Liver (tissue), 9 donors: ENCODE measurements around the gene GMDS. TPM values are rescaled to one million over a fixed set of nuclear protein-coding genes. Genes with fewer than 3 reads are reported as not detected.

ENCODE experiments used
- DNase-seq: peaks from one replicate; pipeline ENCODE4 v3.0.0-alpha.2; 2017; ENCODE audit warnings: low spot score
- H3K27ac ChIP-seq, 2 donors: one replicate each; pipeline ENCODE4 v1.7.0; 2013; ENCODE audit warnings: inconsistent platforms in 2 of 2, low read length in 2 of 2, control low read depth in 1 of 2, low read depth in 1 of 2, mild to moderate bottlenecking in 1 of 2
- H3K27me3 ChIP-seq, 4 donors: one replicate each; pipeline versions ENCODE4 v1.6.1 to v1.7.0; 2013; ENCODE audit warnings: low read length in 3 of 4, inconsistent platforms in 1 of 4, mild to moderate bottlenecking in 1 of 4, moderate library complexity in 1 of 4; ENCODE audit not compliant: control insufficient read depth in 4 of 4, insufficient read depth in 4 of 4
- H3K36me3 ChIP-seq, 4 donors: one replicate each; pipeline versions ENCODE4 v1.6.1 to v1.7.0; 2013; ENCODE audit warnings: low read length in 3 of 4, mild to moderate bottlenecking in 3 of 4, low read depth in 1 of 4, moderate library complexity in 1 of 4; ENCODE audit not compliant: control insufficient read depth in 4 of 4, insufficient read depth in 3 of 4
- H3K4me1 ChIP-seq, 4 donors: one replicate each; pipeline versions ENCODE4 v1.6.1 to v1.7.0; 2013; ENCODE audit warnings: low read length in 3 of 4, mild to moderate bottlenecking in 3 of 4, moderate library complexity in 1 of 4; ENCODE audit not compliant: control insufficient read depth in 4 of 4, insufficient read depth in 4 of 4
- H3K4me3 ChIP-seq, 3 donors: one replicate each; pipeline versions ENCODE4 v1.6.1 to v1.7.0; 2013; ENCODE audit warnings: low read length in 3 of 3, control low read depth in 1 of 3, low read depth in 1 of 3, mild to moderate bottlenecking in 1 of 3
- H3K9ac ChIP-seq, 2 donors: one replicate each; pipeline ENCODE4 v1.7.0; 2013; ENCODE audit warnings: low read length in 2 of 2, mild to moderate bottlenecking in 2 of 2, moderate library complexity in 2 of 2, control low read depth in 1 of 2, low read depth in 1 of 2
- H3K9me3 ChIP-seq, 4 donors: one replicate each; pipeline versions ENCODE4 v1.6.1 to v1.7.0; 2013; ENCODE audit warnings: low read length in 3 of 4; ENCODE audit not compliant: control insufficient read depth in 4 of 4
- FOXA2 ChIP-seq: IDR thresholded peaks from 2 replicates; pipeline ENCODE4 v1.6.1; 2016; ENCODE audit warnings: antibody characterized with exemption
- GABPA ChIP-seq, 2 donors: IDR thresholded peaks in 1 of 2; conservative IDR thresholded peaks in 1 of 2; 2 replicates each; pipeline ENCODE4 v1.6.1; 2016; ENCODE audit warnings: antibody characterized with exemption in 2 of 2, mild to moderate bottlenecking in 1 of 2, moderate library complexity in 1 of 2
- HNF4A ChIP-seq, 2 donors: conservative IDR thresholded peaks; 2 replicates each; pipeline ENCODE4 v1.6.1; 2016; ENCODE audit warnings: antibody characterized with exemption in 2 of 2, mild to moderate bottlenecking in 2 of 2
- JUND ChIP-seq, 2 donors: IDR thresholded peaks; 2 replicates each; pipeline ENCODE4 v1.6.1; 2016; ENCODE audit warnings: antibody characterized with exemption in 2 of 2
- RXRA ChIP-seq, 2 donors: IDR thresholded peaks; 2 replicates each; pipeline ENCODE4 v1.6.1; 2017 to 2018; ENCODE audit warnings: antibody characterized with exemption in 2 of 2, mild to moderate bottlenecking in 1 of 2
- SP1 ChIP-seq: IDR thresholded peaks from 2 replicates; pipeline ENCODE4 v1.6.1; 2018; ENCODE audit warnings: antibody characterized with exemption, mild to moderate bottlenecking
- YY1 ChIP-seq: IDR thresholded peaks from 2 replicates; pipeline ENCODE4 v1.6.1; 2016; ENCODE audit warnings: antibody characterized with exemption, mild to moderate bottlenecking
- WGBS: extraction: QIAGEN DNeasy Blood & Tissue Kit; methylation state at CpG from one replicate; pipeline ENCODE4 v1.1.7; 2013; 5-methylcytosine and 5-hydroxymethylcytosine counted together
- polyA plus RNA-seq, 2 donors: library from polyadenylated mRNA; stranded (reverse) in 1 of 2; unstranded in 1 of 2; fragments of 200-250 nt in 1 of 2; fragments of >200 nt in 1 of 2; fragmentation: Nextera tagmentation in 1 of 2; extraction: Ambion mirVana in 1 of 2; gene quantifications; one replicate each; pipeline versions ENCODE4 v1.2.1 to v1.2.3, GENCODE V29; 2013 to 2015
- total RNA-seq, 2 donors: library from RNA; depleted of rRNA; stranded (reverse); fragments of >200 nt; gene quantifications; one replicate each; pipeline ENCODE4 v1.2.3, GENCODE V29; 2014
- TF ChIP-seq, protein P1 (sequence below): IDR thresholded peaks from 2 replicates; pipeline ENCODE4 v1.6.1; 2016; ENCODE audit warnings: antibody characterized with exemption, mild to moderate bottlenecking
- TF ChIP-seq, protein P2 (sequence below): fragments of 150-350 bp; IDR thresholded peaks from 2 replicates; pipeline ENCODE4 v1.5.1; 2017; ENCODE audit warnings: improper control_type of control experiment, low read depth, low read length; ENCODE audit not compliant: missing input control
- TF ChIP-seq, protein P3 (sequence below): IDR thresholded peaks from 2 replicates; pipeline ENCODE4 v1.6.1; 2016; ENCODE audit warnings: antibody characterized with exemption
- TF ChIP-seq, protein P4 (sequence below): IDR thresholded peaks from 2 replicates; pipeline ENCODE4 v1.6.1; 2016; ENCODE audit warnings: antibody characterized with exemption
- donor health status: healthy.
- donor health status: healthy.
- donor health status: healthy.
- donor health status: healthy.
- donor health status: healthy.

The GMDS gene
- total and polyA plus RNA-seq, 4 donors = 3.5 to 15.6 (median 13.0) TPM

DNA sequence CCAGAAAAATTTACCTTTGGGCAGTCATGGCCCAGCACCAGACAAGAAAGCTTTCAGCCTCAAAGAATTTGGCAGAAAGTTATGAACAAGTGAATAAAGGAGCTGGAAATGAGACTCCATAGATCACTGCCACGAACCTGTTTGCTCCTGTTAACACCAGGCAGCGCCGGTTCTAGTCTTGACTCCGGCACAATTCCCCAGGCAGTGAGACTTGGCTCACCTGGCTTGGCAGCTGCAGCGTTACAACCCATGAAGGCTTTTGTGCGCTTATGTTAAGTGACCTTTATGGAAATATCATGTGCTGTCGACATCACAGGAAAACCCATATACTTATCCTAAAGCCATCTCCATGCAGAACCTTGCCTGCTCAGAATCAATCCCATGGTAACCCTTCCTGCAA is 657.9 kb downstream of the GMDS start:
- H3K4me1 ChIP-seq = no peaks in the 10 kb centered on the region
- WGBS = 91% methylated on average over 7 of the region's 7 CpGs
- no peaks in the 10 kb centered on the region for H3K9me3 ChIP-seq
- H3K27ac ChIP-seq = no peak overlapping the region
- H3K36me3 ChIP-seq = no peaks in the 10 kb centered on the region
- no peak overlapping the region for H3K4me3 ChIP-seq
- no peak overlapping the region for H3K9ac ChIP-seq
- no peak for TF ChIP-seq GABPA (IDR thresholded peaks at IDR 0.05 in 1 of 2, conservative IDR thresholded peaks at IDR 0.05 in 1 of 2)
- TF ChIP-seq RXRA (IDR thresholded peaks at IDR 0.05) = no peak
- no peak for DNase-seq
- no peaks in the 10 kb centered on the region for H3K27me3 ChIP-seq

DNA sequence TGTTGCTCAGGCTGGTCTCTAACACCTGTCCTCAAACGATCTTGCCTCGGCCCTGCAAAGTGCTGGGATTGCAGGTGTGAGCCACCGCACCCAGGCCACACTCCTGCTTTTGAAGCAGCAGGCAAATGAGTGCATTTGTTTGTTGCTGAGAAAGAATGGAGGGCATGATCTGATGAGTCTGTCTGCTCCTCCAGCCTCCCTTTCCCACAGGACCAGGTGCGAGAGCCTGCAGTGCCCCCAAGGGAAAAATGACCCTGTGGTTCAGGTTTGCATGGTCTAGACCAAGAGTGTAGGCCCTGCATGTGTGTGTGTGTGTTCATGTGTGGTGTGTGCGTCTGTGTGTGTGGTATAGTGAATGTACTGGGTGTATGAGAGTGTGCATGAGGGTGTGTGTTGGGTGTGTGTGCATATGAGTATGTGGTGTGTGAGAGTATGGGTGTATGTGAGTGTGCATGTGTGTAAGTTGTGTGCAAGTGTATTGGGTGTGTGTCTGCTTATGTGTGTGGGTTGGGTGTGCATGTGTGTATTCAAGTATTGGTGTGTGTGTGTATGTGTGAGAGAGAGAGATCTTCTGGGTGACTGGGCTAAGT is 658.4 kb downstream of the GMDS start:
- Histone ChIP-seq H3K9ac (no peak overlapping the region), H3K27ac (no peak overlapping the region), H3K36me3 (no peaks in the 10 kb centered on the region), H3K4me1 (no peaks in the 10 kb centered on the region), H3K9me3 (no peaks in the 10 kb centered on the region), H3K4me3 (no peak overlapping the region), H3K27me3 (no peaks in the 10 kb centered on the region)
- TF ChIP-seq, protein P1, sequence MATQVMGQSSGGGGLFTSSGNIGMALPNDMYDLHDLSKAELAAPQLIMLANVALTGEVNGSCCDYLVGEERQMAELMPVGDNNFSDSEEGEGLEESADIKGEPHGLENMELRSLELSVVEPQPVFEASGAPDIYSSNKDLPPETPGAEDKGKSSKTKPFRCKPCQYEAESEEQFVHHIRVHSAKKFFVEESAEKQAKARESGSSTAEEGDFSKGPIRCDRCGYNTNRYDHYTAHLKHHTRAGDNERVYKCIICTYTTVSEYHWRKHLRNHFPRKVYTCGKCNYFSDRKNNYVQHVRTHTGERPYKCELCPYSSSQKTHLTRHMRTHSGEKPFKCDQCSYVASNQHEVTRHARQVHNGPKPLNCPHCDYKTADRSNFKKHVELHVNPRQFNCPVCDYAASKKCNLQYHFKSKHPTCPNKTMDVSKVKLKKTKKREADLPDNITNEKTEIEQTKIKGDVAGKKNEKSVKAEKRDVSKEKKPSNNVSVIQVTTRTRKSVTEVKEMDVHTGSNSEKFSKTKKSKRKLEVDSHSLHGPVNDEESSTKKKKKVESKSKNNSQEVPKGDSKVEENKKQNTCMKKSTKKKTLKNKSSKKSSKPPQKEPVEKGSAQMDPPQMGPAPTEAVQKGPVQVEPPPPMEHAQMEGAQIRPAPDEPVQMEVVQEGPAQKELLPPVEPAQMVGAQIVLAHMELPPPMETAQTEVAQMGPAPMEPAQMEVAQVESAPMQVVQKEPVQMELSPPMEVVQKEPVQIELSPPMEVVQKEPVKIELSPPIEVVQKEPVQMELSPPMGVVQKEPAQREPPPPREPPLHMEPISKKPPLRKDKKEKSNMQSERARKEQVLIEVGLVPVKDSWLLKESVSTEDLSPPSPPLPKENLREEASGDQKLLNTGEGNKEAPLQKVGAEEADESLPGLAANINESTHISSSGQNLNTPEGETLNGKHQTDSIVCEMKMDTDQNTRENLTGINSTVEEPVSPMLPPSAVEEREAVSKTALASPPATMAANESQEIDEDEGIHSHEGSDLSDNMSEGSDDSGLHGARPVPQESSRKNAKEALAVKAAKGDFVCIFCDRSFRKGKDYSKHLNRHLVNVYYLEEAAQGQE = no peak
- TF ChIP-seq, protein P2, sequence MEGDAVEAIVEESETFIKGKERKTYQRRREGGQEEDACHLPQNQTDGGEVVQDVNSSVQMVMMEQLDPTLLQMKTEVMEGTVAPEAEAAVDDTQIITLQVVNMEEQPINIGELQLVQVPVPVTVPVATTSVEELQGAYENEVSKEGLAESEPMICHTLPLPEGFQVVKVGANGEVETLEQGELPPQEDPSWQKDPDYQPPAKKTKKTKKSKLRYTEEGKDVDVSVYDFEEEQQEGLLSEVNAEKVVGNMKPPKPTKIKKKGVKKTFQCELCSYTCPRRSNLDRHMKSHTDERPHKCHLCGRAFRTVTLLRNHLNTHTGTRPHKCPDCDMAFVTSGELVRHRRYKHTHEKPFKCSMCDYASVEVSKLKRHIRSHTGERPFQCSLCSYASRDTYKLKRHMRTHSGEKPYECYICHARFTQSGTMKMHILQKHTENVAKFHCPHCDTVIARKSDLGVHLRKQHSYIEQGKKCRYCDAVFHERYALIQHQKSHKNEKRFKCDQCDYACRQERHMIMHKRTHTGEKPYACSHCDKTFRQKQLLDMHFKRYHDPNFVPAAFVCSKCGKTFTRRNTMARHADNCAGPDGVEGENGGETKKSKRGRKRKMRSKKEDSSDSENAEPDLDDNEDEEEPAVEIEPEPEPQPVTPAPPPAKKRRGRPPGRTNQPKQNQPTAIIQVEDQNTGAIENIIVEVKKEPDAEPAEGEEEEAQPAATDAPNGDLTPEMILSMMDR = no peak
- TF ChIP-seq YY1 (no peak), FOXA2 (no peak), JUND (IDR thresholded peaks at IDR 0.05) (no peak), RXRA (IDR thresholded peaks at IDR 0.05) (no peak), SP1 (no peak), HNF4A (conservative IDR thresholded peaks at IDR 0.05) (no peak)
- TF ChIP-seq, protein P3, sequence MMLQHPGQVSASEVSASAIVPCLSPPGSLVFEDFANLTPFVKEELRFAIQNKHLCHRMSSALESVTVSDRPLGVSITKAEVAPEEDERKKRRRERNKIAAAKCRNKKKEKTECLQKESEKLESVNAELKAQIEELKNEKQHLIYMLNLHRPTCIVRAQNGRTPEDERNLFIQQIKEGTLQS = no peak
- TF ChIP-seq, protein P4, sequence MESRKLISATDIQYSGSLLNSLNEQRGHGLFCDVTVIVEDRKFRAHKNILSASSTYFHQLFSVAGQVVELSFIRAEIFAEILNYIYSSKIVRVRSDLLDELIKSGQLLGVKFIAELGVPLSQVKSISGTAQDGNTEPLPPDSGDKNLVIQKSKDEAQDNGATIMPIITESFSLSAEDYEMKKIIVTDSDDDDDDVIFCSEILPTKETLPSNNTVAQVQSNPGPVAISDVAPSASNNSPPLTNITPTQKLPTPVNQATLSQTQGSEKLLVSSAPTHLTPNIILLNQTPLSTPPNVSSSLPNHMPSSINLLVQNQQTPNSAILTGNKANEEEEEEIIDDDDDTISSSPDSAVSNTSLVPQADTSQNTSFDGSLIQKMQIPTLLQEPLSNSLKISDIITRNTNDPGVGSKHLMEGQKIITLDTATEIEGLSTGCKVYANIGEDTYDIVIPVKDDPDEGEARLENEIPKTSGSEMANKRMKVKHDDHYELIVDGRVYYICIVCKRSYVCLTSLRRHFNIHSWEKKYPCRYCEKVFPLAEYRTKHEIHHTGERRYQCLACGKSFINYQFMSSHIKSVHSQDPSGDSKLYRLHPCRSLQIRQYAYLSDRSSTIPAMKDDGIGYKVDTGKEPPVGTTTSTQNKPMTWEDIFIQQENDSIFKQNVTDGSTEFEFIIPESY = no peak
- no peak for DNase-seq
- 88% methylated on average over 5 of the region's 5 CpGs for WGBS
